ENCODE data around the gene FIP1L1. TPM values are rescaled to one million over a fixed set of nuclear protein-coding genes. Genes with fewer than 3 reads are reported as not detected.

The FIP1L1 gene
- total and polyA plus RNA-seq, 9 of the 15 experiments (the other 6 are each of a cell fraction or from before 2014, with no cell fraction given) = 34.6 to 137 (median 72.0) TPM

DNA sequence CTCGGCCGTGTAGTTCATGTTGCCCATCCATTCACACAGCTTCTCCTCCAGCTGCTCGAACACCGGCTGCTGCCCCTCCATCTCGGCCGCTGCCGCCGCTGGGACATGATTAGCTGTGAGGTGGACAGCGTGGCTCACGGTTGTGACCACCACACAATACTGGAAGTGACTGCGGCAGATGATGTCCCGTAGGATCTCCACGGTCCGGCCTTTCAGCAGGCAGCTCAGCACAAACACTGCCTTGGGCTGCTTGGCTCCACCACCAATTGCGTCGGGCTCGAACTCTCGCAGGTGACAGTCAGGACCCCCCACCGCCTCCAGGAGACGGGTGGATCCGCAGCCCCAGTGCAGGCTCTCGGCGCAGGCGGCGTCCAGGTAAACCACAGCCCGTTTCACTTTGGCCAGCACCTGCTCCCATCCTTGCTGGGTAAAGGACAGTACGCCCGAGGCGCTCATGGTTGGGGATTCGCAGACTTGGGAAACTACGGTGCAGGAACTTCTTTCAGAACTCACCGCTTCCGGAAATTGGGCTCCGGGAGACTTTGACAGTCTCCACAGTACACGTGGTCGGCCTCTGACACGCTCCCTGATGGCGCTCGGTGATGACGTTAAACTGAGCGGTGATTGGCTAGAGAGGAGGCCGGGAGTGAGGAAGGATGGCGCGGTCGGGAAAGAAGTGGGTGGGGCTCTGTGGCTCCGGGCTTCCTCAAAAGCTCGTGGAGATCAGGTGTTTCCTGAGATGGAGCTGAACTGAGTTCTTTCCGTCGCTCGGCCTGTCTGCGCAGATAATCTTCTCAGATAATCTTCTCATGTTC lies 11.7 kb upstream of the FIP1L1 start, which contains the start of gene SCFD2 (continued):
- TF ChIP-seq, protein P1, sequence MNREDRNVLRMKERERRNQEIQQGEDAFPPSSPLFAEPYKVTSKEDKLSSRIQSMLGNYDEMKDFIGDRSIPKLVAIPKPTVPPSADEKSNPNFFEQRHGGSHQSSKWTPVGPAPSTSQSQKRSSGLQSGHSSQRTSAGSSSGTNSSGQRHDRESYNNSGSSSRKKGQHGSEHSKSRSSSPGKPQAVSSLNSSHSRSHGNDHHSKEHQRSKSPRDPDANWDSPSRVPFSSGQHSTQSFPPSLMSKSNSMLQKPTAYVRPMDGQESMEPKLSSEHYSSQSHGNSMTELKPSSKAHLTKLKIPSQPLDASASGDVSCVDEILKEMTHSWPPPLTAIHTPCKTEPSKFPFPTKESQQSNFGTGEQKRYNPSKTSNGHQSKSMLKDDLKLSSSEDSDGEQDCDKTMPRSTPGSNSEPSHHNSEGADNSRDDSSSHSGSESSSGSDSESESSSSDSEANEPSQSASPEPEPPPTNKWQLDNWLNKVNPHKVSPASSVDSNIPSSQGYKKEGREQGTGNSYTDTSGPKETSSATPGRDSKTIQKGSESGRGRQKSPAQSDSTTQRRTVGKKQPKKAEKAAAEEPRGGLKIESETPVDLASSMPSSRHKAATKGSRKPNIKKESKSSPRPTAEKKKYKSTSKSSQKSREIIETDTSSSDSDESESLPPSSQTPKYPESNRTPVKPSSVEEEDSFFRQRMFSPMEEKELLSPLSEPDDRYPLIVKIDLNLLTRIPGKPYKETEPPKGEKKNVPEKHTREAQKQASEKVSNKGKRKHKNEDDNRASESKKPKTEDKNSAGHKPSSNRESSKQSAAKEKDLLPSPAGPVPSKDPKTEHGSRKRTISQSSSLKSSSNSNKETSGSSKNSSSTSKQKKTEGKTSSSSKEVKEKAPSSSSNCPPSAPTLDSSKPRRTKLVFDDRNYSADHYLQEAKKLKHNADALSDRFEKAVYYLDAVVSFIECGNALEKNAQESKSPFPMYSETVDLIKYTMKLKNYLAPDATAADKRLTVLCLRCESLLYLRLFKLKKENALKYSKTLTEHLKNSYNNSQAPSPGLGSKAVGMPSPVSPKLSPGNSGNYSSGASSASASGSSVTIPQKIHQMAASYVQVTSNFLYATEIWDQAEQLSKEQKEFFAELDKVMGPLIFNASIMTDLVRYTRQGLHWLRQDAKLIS (CRISPR knock-in tag; IDR thresholded peaks at IDR 0.05) = no peak
- TF ChIP-seq MXI1 (IDR thresholded peaks at IDR 0.05; ENCODE audit: low read depth, low read length) = peak; percentile 100
- TF ChIP-seq GTF2E2 (tag; IDR thresholded peaks at IDR 0.05) = no peak
- peak; percentile 60; the same call in 1 of the 2 replicates for TF ChIP-seq PHF8 (IDR thresholded peaks at IDR 0.05; ENCODE audit: borderline replicate concordance, low read length)
- TF ChIP-seq ZNF444 (CRISPR knock-in tag; IDR thresholded peaks at IDR 0.05) = no peak
- no peak for TF ChIP-seq E2F3 (CRISPR knock-in tag; IDR thresholded peaks at IDR 0.05)
- no peak for TF ChIP-seq ELF4 (CRISPR knock-in tag; IDR thresholded peaks at IDR 0.05)
- TF ChIP-seq, protein P2, sequence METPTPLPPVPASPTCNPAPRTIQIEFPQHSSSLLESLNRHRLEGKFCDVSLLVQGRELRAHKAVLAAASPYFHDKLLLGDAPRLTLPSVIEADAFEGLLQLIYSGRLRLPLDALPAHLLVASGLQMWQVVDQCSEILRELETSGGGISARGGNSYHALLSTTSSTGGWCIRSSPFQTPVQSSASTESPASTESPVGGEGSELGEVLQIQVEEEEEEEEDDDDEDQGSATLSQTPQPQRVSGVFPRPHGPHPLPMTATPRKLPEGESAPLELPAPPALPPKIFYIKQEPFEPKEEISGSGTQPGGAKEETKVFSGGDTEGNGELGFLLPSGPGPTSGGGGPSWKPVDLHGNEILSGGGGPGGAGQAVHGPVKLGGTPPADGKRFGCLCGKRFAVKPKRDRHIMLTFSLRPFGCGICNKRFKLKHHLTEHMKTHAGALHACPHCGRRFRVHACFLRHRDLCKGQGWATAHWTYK (CRISPR knock-in tag; IDR thresholded peaks at IDR 0.05) = no peak
- peak; percentile 69 for TF ChIP-seq ETV1 (tag; conservative IDR thresholded peaks at IDR 0.05; ENCODE audit: low read depth)
- TF ChIP-seq, protein P3, sequence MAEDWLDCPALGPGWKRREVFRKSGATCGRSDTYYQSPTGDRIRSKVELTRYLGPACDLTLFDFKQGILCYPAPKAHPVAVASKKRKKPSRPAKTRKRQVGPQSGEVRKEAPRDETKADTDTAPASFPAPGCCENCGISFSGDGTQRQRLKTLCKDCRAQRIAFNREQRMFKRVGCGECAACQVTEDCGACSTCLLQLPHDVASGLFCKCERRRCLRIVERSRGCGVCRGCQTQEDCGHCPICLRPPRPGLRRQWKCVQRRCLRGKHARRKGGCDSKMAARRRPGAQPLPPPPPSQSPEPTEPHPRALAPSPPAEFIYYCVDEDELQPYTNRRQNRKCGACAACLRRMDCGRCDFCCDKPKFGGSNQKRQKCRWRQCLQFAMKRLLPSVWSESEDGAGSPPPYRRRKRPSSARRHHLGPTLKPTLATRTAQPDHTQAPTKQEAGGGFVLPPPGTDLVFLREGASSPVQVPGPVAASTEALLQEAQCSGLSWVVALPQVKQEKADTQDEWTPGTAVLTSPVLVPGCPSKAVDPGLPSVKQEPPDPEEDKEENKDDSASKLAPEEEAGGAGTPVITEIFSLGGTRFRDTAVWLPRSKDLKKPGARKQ (CRISPR knock-in tag; IDR thresholded peaks at IDR 0.05) = no peak
- no peak for TF ChIP-seq SAFB (IDR thresholded peaks at IDR 0.05; ENCODE audit: borderline replicate concordance, low read depth, low read length)
- no peak for TF ChIP-seq ARID1B (IDR thresholded peaks at IDR 0.05)
- TF ChIP-seq, protein P4, sequence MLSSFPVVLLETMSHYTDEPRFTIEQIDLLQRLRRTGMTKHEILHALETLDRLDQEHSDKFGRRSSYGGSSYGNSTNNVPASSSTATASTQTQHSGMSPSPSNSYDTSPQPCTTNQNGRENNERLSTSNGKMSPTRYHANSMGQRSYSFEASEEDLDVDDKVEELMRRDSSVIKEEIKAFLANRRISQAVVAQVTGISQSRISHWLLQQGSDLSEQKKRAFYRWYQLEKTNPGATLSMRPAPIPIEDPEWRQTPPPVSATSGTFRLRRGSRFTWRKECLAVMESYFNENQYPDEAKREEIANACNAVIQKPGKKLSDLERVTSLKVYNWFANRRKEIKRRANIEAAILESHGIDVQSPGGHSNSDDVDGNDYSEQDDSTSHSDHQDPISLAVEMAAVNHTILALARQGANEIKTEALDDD (IDR thresholded peaks at IDR 0.05) = no peak
- TF ChIP-seq IFI16 (CRISPR knock-in tag; IDR thresholded peaks at IDR 0.05) = no peak
- TF ChIP-seq, protein P5, sequence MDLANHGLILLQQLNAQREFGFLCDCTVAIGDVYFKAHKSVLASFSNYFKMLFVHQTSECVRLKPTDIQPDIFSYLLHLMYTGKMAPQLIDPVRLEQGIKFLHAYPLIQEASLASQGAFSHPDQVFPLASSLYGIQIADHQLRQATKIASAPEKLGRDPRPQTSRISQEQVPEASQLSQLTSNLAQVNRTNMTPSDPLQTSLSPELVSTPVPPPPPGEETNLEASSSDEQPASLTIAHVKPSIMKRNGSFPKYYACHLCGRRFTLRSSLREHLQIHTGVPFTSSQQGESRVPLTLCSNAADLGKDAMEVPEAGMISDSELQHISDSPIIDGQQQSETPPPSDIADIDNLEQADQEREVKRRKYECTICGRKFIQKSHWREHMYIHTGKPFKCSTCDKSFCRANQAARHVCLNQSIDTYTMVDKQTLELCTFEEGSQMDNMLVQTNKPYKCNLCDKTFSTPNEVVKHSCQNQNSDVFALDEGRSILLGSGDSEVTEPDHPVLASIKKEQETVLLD (IDR thresholded peaks at IDR 0.05) = no peak

Data from K562 (cell line).